A172 (cell line): ENCODE results near the gene ASTN2. TPM values are rescaled to one million over a fixed set of nuclear protein-coding genes. Genes with fewer than 3 reads are reported as not detected.

ENCODE experiments used
- DNase-seq: peaks from one replicate; pipeline ENCODE4 v3.0.0-alpha.2; 2015; ENCODE audit warnings: low spot score
- total RNA-seq: library from RNA; depleted of rRNA; stranded (reverse); fragments of >200 nt; shearing (Covaris generic); gene quantifications from 2 replicates; pipeline ENCODE4 v1.2.3, GENCODE V29; 2014

Gene ASTN2
- total RNA-seq, 1 experiment from 2014 or later, result 8.5 TPM

- DNase-seq, result peak; percentile 80
Measured at GRCh38 chr9:116632990-116633838, 781.6 kb downstream of the ASTN2 start.

- DNase-seq, result no peak
Measured at GRCh38 chr9:116629634-116630033, 785.2 kb downstream of the ASTN2 start.

GRCh38 chr9:116628716-116629115, 786.1 kb downstream of the ASTN2 start:
- no peak for DNase-seq

GRCh38 chr9:116627433-116627832, 787.4 kb downstream of the ASTN2 start:
- DNase-seq, result no peak

DNA sequence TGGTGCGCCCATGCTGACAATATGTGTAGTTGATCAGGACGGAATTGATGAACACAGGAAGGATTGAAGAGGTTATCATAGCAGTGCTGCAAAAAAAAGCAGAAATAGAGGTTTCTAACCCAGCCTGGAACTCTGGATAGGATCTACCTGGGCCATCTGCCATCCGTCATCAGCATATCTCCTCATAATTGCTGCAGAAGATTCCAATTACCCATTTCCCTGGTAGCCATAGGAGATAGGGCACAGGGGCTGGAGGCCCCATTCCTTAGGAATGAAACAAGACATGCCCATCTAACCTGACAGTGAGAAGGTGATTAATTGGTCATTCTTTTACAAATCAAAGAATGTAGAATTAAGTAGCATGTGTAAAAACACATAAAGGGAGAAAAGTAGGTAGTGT, 788.1 kb downstream of the ASTN2 start:
- DNase-seq, result no peak

- no peak for DNase-seq
Measured at GRCh38 chr9:116623715-116624114, 791.1 kb downstream of the ASTN2 start.

DNA sequence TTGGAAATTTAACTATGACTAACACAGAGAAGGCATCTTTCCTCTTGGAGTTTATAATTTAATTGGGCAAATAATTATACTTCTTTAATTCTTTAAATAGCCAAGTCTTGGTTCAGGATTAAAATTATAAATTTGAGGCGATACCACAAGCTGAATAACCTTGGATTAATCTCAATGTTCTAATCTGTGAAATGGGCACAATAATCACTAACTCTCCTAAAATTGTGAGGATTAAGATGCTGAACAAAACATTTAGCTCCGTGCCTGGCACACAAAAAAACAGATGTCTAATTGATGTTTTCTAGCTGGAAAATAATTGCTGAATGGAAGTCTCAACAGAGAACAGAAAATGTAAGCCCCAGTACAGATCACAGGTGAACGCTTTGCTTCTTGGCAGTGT, 797.5 kb downstream of the ASTN2 start:
- DNase-seq, result no peak

DNA sequence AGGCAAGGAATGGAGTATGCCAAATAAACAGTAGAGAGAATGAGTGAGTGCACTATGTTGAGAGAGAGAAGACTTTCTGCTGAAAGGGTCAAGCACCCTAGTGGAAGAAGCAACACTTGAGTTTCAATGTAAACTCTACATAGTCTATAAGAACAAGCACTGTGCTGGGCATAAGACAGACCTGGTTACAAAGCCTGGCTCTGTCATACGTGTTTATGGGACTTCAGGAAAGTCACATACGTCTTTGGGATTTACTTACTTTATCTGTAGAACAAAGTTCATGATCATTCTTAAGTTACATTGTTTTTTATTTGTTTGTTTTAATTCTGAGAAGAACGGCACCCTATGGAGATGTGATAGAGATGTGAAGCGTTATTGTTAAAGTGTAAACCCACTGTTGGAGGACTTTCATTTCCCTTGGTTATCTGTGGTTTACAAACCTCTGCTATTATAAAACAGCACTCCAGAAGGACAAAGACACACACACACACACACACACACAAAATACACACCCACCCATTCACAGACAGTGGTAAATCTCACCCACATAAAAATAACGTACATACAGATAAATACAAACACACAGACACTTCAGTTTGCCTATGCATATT, 798.4 kb downstream of the ASTN2 start:
- DNase-seq, result no peak

GRCh38 chr9:116608064-116608463, 806.8 kb downstream of the ASTN2 start:
- no peak for DNase-seq

GRCh38 chr9:116605904-116606341, 808.9 kb downstream of the ASTN2 start:
- DNase-seq, result no peak

- DNase-seq, result no peak
Measured at GRCh38 chr9:116605060-116605459, 809.8 kb downstream of the ASTN2 start.

DNA sequence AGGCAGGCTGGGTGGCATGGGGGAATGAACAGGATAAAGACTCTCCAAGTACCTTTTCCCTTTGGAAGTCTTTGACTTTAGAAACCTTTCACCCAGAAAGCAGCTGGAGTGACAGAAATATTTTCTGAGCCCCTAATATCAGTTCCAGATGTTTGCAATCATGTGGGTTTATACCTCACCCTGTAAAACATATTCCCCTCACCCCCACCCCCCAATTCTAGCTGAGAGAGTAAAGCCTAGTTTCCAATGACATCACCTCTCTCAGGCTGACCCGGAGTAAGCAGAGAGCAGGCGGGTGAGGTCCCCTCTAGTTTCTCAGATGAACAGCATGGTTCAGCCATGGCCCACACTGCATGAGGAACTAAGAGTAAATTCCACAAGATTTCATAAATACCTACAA, 810.6 kb downstream of the ASTN2 start:
- no peak for DNase-seq

DNA sequence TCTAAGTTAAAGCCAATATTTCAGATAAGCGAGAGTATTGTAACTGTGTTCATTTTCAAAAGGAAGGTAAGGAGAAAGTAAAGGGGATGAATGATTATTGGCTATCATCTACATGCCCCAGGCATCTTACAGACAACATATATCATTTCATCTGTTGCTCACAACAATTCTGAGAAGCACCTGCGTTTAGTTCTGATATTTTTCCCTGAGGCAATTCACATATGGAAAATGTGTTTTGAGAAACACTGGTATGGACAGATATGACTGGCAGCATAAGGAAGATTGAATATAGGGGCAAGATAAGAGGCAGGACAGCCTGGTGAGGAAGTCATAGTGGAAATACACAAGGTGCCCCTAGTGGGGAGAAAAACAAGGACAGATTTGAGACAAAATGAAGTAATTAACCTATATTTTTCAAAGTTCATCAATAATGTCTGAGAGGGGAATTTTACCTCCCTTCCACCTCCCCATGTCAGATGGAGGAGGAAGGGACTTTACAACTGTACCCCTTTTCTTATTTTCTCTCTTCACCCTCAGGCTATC, 815.4 kb downstream of the ASTN2 start:
- no peak for DNase-seq

- no peak for DNase-seq
Measured at GRCh38 chr9:116596646-116597045, 818.2 kb downstream of the ASTN2 start.

- peak; percentile 57 for DNase-seq
Measured at GRCh38 chr9:116594547-116594946, 820.3 kb downstream of the ASTN2 start.

DNA sequence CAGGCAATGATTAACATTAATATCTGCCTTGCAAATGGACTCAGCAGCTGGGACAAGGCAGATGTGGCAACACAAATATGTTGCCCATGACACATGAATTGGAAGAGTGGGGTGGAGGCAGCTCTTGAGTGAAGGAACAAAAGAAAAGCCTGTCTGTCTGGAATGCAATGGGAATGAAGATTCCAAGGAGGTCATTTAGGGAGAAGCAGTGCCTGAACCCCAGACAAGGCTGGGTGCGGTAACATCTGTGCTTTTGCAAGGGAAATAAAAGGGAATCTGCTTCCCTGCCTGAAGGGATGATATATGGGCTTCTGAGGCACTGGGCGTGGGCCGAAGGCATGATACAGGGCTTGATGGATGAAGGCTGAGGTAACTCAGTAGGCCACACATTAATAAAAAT, 821.9 kb downstream of the ASTN2 start:
- DNase-seq, result no peak

DNA sequence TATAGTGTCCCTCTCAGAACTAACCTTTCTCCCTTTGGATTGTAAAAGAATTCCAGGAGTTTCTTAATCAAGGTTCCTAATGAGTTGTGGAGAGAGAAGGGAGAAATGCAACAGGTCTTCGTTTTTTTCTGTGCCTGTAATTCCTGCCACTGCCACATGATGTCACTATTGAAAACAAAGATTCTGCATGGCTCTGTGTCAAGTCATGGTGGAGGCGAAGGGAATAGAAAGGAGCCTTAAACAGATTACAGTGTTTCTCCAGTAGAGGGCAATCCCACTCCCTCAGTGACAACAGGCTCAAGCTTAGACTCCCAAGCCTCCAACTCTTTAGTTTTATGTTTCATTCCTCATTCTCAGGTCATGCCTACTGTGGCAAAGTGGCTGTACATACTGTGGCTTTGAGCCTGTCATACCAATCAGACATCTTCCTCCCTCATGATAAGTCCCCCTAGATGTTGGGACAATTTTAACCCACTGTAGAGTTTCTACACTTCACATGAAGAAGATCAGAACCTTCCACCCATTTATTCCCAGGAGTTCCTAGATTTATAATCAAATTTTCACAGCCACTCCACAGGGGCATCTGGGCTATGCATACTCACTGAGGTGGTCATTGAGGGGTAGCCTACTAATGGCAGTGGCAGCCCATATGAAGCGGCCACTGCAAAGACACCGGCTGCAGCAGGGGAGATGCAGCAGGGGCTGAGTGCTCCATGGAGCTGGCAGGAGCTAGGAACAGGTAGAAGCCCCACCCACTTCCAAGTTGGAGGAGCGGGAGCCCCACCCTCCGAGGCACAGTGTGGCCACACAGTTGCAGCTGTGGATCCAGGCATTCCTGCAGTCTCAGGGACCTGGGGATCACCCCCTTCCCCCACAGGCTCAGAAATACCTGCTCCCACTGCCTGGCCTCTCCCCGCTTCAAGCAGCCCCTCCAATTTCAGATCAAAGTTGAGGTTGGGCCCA, 825.2 kb downstream of the ASTN2 start:
- DNase-seq, result peak; percentile 36

DNA sequence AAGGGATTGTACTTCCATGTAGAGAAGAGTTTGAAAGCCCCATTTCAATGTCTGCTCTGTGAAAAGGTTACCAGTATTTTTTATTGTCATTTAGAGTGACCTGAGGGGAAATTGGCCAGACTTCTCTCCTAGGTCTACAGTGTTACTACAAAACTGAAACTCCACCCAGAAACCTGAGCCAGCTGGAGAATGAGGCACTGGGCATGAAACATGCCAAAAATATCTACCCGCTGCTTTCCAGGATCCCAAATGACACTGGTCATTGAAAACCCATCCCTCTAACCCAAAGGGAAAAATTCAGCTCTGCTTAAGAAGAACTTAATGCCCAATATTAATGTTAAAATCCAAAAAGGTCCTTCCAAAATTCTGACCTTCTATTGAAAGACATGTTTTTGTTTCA, 826.9 kb downstream of the ASTN2 start:
- no peak for DNase-seq

- DNase-seq, result no peak
Measured at GRCh38 chr9:116585896-116586295, 829.0 kb downstream of the ASTN2 start.

DNA sequence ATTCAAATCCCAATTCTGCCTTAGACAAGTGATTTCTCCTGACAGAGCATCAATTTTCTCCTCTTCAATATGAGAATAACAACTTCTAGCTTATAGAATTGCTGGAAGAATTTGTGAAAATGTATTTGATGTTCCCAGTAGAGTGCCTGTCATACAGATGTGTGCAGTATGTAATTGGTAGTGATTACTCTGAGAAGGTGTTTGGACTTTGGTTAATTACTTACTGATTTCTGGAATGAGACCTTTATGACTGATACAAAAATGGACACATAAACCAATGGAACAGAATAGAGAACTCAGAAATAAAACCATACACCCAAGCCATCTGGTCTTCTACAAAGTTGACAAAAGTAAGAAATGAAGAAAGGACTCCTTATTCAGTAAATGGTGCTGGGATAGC, 829.7 kb downstream of the ASTN2 start:
- DNase-seq, result no peak

- DNase-seq, result no peak
Measured at GRCh38 chr9:116580853-116581252, 834.0 kb downstream of the ASTN2 start.

- no peak for DNase-seq
Measured at GRCh38 chr9:116576386-116576785, 838.5 kb downstream of the ASTN2 start.
